Mesendoderm (in vitro differentiated cells): Measurements from ENCODE around the gene ZFPM1.

Experiments
- DNase-seq: peaks from one replicate; pipeline ENCODE4 v3.0.0; 2013
- H2AK5ac ChIP-seq: 2 replicates; pipeline ENCODE4 v1.6.1; 2013; ENCODE audit warnings: low read length, inconsistent platforms
- H2BK120ac ChIP-seq: 2 replicates; pipeline ENCODE4 v1.6.1; 2013; ENCODE audit warnings: low read depth, mild to moderate bottlenecking, low read length, moderate library complexity, mixed read lengths
- H2BK15ac ChIP-seq: replicated peaks from 2 replicates; pipeline ENCODE4 v1.6.1; 2013; ENCODE audit warnings: low read depth, mild to moderate bottlenecking, moderate library complexity
- H2BK5ac ChIP-seq: 2 replicates; pipeline ENCODE4 v1.6.1; 2013; ENCODE audit warnings: low read length, inconsistent platforms
- H3K18ac ChIP-seq: 2 replicates; pipeline ENCODE4 v1.6.1; 2013; ENCODE audit warnings: mild to moderate bottlenecking, low read length, mixed read lengths
- H3K23ac ChIP-seq: one replicate; pipeline ENCODE4 v1.6.1; 2013; ENCODE audit warnings: low read length
- H3K27ac ChIP-seq: 2 replicates; pipeline ENCODE4 v1.5.1; 2013; ENCODE audit warnings: low read depth, mild to moderate bottlenecking, inconsistent platforms, low read length, moderate library complexity
- H3K27me3 ChIP-seq: 2 replicates; pipeline ENCODE4 v1.6.1; 2013; ENCODE audit warnings: low read length, control low read depth, mild to moderate bottlenecking, inconsistent platforms; ENCODE audit not compliant: insufficient read depth, poor library complexity
- H3K36me3 ChIP-seq: 2 replicates; pipeline ENCODE4 v1.6.1; 2013; ENCODE audit warnings: low read length, inconsistent platforms; ENCODE audit not compliant: control insufficient read depth, insufficient read depth
- H3K4ac ChIP-seq: one replicate; pipeline ENCODE4 v1.6.1; 2013; ENCODE audit warnings: low read depth, mild to moderate bottlenecking, low read length, moderate library complexity
- H3K4me1 ChIP-seq: 2 replicates; pipeline ENCODE4 v1.6.1; 2013; ENCODE audit warnings: low read depth, low read length, inconsistent platforms; ENCODE audit not compliant: control insufficient read depth
- H3K4me2 ChIP-seq: 2 replicates; pipeline ENCODE4 v1.6.1; 2013; ENCODE audit warnings: low read length
- H3K4me3 ChIP-seq: 2 replicates; pipeline ENCODE4 v1.5.1; 2013; ENCODE audit warnings: mild to moderate bottlenecking, low read length
- H3K56ac ChIP-seq: one replicate; pipeline ENCODE4 v1.6.1; 2013; ENCODE audit warnings: low read length
- H3K79me1 ChIP-seq: 2 replicates; pipeline ENCODE4 v1.6.1; 2013; ENCODE audit warnings: low read length, inconsistent platforms
- H3K79me2 ChIP-seq: 2 replicates; pipeline ENCODE4 v1.6.1; 2013; ENCODE audit warnings: mild to moderate bottlenecking, low read length; ENCODE audit not compliant: control insufficient read depth, insufficient read depth
- H3K9ac ChIP-seq: 2 replicates; pipeline ENCODE4 v1.6.1; 2013; ENCODE audit warnings: low read length, inconsistent platforms
- H4K5ac ChIP-seq: one replicate; pipeline ENCODE4 v1.6.1; 2013; ENCODE audit warnings: low read length
- H4K8ac ChIP-seq: one replicate; pipeline ENCODE4 v1.6.1; 2013; ENCODE audit warnings: low read depth, mild to moderate bottlenecking, control low read depth, low read length, moderate library complexity
- WGBS: extraction: QIAGEN DNeasy Blood & Tissue Kit; methylation state at CpG from one replicate; pipeline ENCODE4 v1.1.7; 2013; ENCODE audit warnings: low lambda C conversion rate, missing lambda C conversion rate; ENCODE audit not compliant: insufficient coverage; ENCODE audit errors: extremely low coverage; 5-methylcytosine and 5-hydroxymethylcytosine counted together

The ZFPM1 gene

DNA sequence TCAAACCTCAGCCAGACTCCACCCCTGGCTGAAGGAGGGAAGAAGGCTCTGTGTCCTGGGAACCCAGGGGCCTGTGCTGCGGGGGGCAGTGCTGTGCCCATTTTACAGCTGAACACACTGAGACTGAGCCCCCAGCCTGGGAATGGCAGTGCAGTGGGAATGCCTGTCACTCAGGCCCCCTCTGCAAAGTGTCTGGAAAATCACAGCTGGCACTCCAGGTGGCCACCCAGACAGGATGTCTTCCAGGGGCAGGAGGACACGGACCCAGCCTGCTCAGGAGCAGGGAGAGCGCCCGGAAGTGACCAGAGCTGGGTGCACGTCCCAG, 37.7 kb upstream of the ZFPM1 start:
- Histone ChIP-seq H2BK15ac (no peak overlapping the region), H3K4ac (no peak overlapping the region), H3K4me1 (no peaks in the 10 kb centered on the region), H3K9ac (no peak overlapping the region), H3K4me2 (no peak overlapping the region), H3K79me2 (no peaks in the 10 kb centered on the region), H3K23ac (no peak overlapping the region), H3K36me3 (no peaks in the 10 kb centered on the region), H4K5ac (no peak overlapping the region), H3K4me3 (no peak overlapping the region), H3K27me3 (no peaks in the 10 kb centered on the region), H3K27ac (no peak overlapping the region), H2AK5ac (no peak overlapping the region), H4K8ac (no peak overlapping the region), H2BK5ac (no peak overlapping the region), H3K79me1 (no peaks in the 10 kb centered on the region), H3K56ac (no peak overlapping the region), H3K18ac (no peak overlapping the region), H2BK120ac (no peak overlapping the region)
- no peak for DNase-seq
- no CpG with 5 or more reads among the region's 5 CpGs for WGBS

- Histone ChIP-seq H2BK120ac (no peak overlapping the region), H2BK5ac (no peak overlapping the region), H2BK15ac (no peak overlapping the region), H3K36me3 (no peaks in the 10 kb centered on the region), H3K23ac (no peak overlapping the region), H3K27ac (no peak overlapping the region), H3K4me1 (no peaks in the 10 kb centered on the region), H2AK5ac (no peak overlapping the region), H3K4me2 (no peak overlapping the region), H3K79me1 (no peaks in the 10 kb centered on the region), H3K79me2 (no peaks in the 10 kb centered on the region), H3K9ac (no peak overlapping the region), H3K18ac (no peak overlapping the region), H4K8ac (no peak overlapping the region), H3K4ac (no peak overlapping the region), H3K4me3 (no peak overlapping the region), H3K56ac (no peak overlapping the region), H3K27me3 (no peaks in the 10 kb centered on the region), H4K5ac (no peak overlapping the region)
- no CpG with 5 or more reads among the region's 29 CpGs for WGBS
- DNase-seq, result no peak
Observed at GRCh38 chr16:88415713-88416323, 37.3 kb upstream of the ZFPM1 start.

- Histone ChIP-seq H3K9ac (no peak overlapping the region), H3K79me1 (no peaks in the 10 kb centered on the region), H3K4me1 (no peaks in the 10 kb centered on the region), H3K36me3 (no peaks in the 10 kb centered on the region), H3K79me2 (no peaks in the 10 kb centered on the region), H3K27ac (no peak overlapping the region), H2BK5ac (no peak overlapping the region), H4K5ac (no peak overlapping the region), H3K4me3 (no peak overlapping the region), H3K4me2 (no peak overlapping the region), H3K18ac (no peak overlapping the region), H4K8ac (no peak overlapping the region), H3K56ac (no peak overlapping the region), H2BK15ac (no peak overlapping the region), H3K27me3 (no peaks in the 10 kb centered on the region), H3K23ac (no peak overlapping the region), H3K4ac (no peak overlapping the region), H2AK5ac (no peak overlapping the region), H2BK120ac (no peak overlapping the region)
- DNase-seq, result no peak
- no CpG with 5 or more reads among the region's 17 CpGs for WGBS
Observed at GRCh38 chr16:88416686-88417085, 36.4 kb upstream of the ZFPM1 start.

- H3K4me2 ChIP-seq, result no peak overlapping the region
- H2BK5ac ChIP-seq, result no peak overlapping the region
- H3K27ac ChIP-seq, result no peak overlapping the region
- no peak overlapping the region for H3K9ac ChIP-seq
- H2AK5ac ChIP-seq, result no peak overlapping the region
- no peak overlapping the region for H4K8ac ChIP-seq
- no peak overlapping the region for H3K18ac ChIP-seq
- H2BK15ac ChIP-seq, result no peak overlapping the region
- WGBS, result no CpG with 5 or more reads among the region's 17 CpGs
- H3K36me3 ChIP-seq, result no peaks in the 10 kb centered on the region
- H3K4me1 ChIP-seq, result no peaks in the 10 kb centered on the region
- H3K27me3 ChIP-seq, result no peaks in the 10 kb centered on the region
- no peaks in the 10 kb centered on the region for H3K79me2 ChIP-seq
- H3K4me3 ChIP-seq, result no peak overlapping the region
- no peak overlapping the region for H3K4ac ChIP-seq
- no peak overlapping the region for H4K5ac ChIP-seq
- H3K56ac ChIP-seq, result no peak overlapping the region
- no peaks in the 10 kb centered on the region for H3K79me1 ChIP-seq
- H3K23ac ChIP-seq, result no peak overlapping the region
- DNase-seq, result no peak
- H2BK120ac ChIP-seq, result no peak overlapping the region
Observed at GRCh38 chr16:88417684-88418476, 35.2 kb upstream of the ZFPM1 start.

- DNase-seq, result no peak
- no peak overlapping the region for H4K8ac ChIP-seq
- no peaks in the 10 kb centered on the region for H3K27me3 ChIP-seq
- no peak overlapping the region for H3K4ac ChIP-seq
- H3K4me3 ChIP-seq, result no peak overlapping the region
- no peak overlapping the region for H3K56ac ChIP-seq
- H3K79me1 ChIP-seq, result no peaks in the 10 kb centered on the region
- no peak overlapping the region for H3K23ac ChIP-seq
- no peaks in the 10 kb centered on the region for H3K79me2 ChIP-seq
- no peak overlapping the region for H3K18ac ChIP-seq
- no peak overlapping the region for H3K9ac ChIP-seq
- H3K4me2 ChIP-seq, result no peak overlapping the region
- H2BK15ac ChIP-seq, result no peak overlapping the region
- H3K4me1 ChIP-seq, result no peaks in the 10 kb centered on the region
- no peak overlapping the region for H2AK5ac ChIP-seq
- H3K27ac ChIP-seq, result no peak overlapping the region
- no peak overlapping the region for H2BK120ac ChIP-seq
- WGBS, result no CpG with 5 or more reads among the region's 18 CpGs
- H2BK5ac ChIP-seq, result no peak overlapping the region
- no peak overlapping the region for H4K5ac ChIP-seq
- no peaks in the 10 kb centered on the region for H3K36me3 ChIP-seq
Observed at GRCh38 chr16:88418869-88419268, 34.2 kb upstream of the ZFPM1 start.

- Histone ChIP-seq H2BK15ac (no peak overlapping the region), H3K4me3 (no peak overlapping the region), H3K4me2 (no peak overlapping the region), H4K5ac (no peak overlapping the region), H3K4me1 (no peaks in the 10 kb centered on the region), H3K36me3 (no peaks in the 10 kb centered on the region), H3K23ac (no peak overlapping the region), H2BK120ac (no peak overlapping the region), H3K79me1 (no peaks in the 10 kb centered on the region), H3K27ac (no peak overlapping the region), H3K56ac (no peak overlapping the region), H3K79me2 (no peaks in the 10 kb centered on the region), H3K27me3 (no peaks in the 10 kb centered on the region), H3K4ac (no peak overlapping the region), H3K9ac (no peak overlapping the region), H2BK5ac (no peak overlapping the region), H2AK5ac (no peak overlapping the region), H4K8ac (no peak overlapping the region), H3K18ac (no peak overlapping the region)
- no peak for DNase-seq
- no CpG with 5 or more reads among the region's 10 CpGs for WGBS
Observed at GRCh38 chr16:88419790-88420189, 33.3 kb upstream of the ZFPM1 start.
